Muscle layer of duodenum (tissue), 2 donors: ENCODE results near the gene MACROD1.

Experiments
- H3K27ac ChIP-seq: one replicate; pipeline ENCODE4 v1.7.0; 2013; ENCODE audit warnings: mild to moderate bottlenecking, low read length
- H3K27me3 ChIP-seq: one replicate; pipeline ENCODE4 v1.7.0; 2013; ENCODE audit warnings: low read depth, mild to moderate bottlenecking, control low read depth, low read length
- H3K36me3 ChIP-seq, 2 donors: one replicate each; pipeline ENCODE4 v1.7.0; 2013; ENCODE audit warnings: low read length in 2 of 2, control low read depth in 1 of 2, mild to moderate bottlenecking in 1 of 2; ENCODE audit not compliant: insufficient read depth in 2 of 2, control insufficient read depth in 1 of 2
- H3K4me1 ChIP-seq, 2 donors: one replicate each; pipeline ENCODE4 v1.7.0; 2013; ENCODE audit warnings: low read length in 2 of 2, mild to moderate bottlenecking in 2 of 2, control low read depth in 1 of 2, moderate library complexity in 1 of 2; ENCODE audit not compliant: insufficient read depth in 2 of 2, control insufficient read depth in 1 of 2
- H3K4me3 ChIP-seq, 2 donors: one replicate each; pipeline ENCODE4 v1.7.0; 2013; ENCODE audit warnings: low read length in 2 of 2, low read depth in 1 of 2, mild to moderate bottlenecking in 1 of 2
- H3K9me3 ChIP-seq, 2 donors: one replicate each; pipeline ENCODE4 v1.7.0; 2013; ENCODE audit warnings: low read length in 2 of 2, control low read depth in 1 of 2, mild to moderate bottlenecking in 1 of 2; ENCODE audit not compliant: control insufficient read depth in 1 of 2
- donor health status: healthy.

MACROD1 gene

DNA sequence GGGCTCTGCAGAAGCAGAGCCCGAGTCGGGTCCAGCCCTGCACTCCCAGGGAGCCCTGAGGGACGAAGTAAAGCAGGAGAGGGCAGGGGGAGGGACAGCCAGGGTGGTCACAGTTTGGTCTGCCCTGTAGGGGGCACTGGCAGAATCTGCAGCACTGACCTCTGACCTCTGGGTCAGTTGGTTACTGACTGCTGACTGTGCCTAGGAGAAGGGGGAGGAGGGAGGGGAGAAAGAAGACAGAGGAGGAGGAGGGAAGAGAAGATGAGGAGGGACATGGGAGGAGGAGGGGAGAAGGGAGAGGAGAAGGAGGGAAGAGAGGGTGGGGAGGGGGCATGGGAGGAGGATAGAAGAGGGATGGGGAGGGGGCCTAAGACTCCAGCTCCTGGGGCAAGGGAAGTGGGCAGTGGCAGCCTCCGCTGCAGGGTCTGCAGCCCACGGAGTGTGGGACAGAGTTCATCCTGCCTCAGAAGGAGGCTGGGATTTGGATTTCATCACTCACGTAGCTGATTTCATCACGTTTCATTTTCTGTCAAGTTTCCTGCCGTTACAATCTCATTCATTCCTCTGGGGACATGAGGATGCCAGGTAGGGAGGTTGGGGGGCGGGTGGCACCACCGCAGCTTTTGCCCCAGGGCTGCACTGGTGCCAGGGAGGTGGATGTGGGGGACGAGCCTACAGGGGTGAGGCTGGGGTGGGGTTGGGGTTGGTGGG is 75.0 kb downstream of the MACROD1 start:
- no peaks in the 10 kb centered on the region for H3K36me3 ChIP-seq
- no peak overlapping the region for H3K4me3 ChIP-seq
- no peak overlapping the region for H3K27ac ChIP-seq
- H3K4me1 ChIP-seq = peaks cover 3 to 35% of the 10 kb centered on the region in 2 donors
- no peaks in the 10 kb centered on the region for H3K9me3 ChIP-seq
- H3K27me3 ChIP-seq = no peaks in the 10 kb centered on the region

DNA sequence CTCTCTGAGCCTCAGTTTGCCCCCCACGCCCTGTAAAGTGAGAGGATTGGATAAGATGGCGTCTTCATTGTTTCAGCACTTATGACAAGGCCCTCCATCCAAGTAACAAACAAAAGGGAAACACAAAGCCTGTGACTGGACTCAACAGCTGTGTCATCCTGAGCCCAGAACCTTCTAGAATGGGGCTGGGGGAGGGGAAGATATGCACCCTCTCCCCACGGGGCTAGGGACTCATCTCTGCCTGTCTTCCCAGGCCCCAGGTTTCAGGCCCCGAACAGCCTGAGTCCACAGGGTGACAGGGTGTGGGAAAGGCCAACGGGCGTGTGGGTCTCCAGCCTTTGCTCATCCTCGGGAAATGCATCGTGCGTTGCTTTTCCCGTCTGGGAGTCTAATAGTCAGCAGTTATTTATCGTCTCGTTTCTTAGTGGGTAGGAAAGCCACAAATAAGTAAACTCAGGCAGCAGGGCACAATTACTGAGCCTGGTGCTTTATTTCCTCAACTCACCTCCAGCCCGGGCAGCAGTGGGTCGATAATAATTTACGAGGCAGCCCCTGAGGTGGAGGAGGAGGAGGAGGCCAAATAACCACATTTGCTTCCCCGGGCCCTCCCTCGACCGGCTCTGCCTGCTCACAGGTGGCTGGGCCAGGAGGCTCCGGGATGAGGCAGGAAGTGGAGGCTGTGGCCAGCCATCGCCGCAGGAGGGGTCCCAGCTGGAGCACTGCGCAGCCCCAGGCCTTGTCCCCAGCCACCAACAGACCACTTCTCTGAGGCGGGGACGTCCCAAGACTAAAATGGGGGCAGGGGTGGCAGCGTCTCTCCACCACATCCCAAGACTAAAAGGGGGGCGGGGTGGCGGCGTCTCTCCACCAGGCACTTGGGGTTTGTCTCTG is 75.8 kb downstream of the MACROD1 start:
- Histone ChIP-seq H3K27ac (no peak overlapping the region), H3K9me3 (no peaks in the 10 kb centered on the region), H3K36me3 (no peaks in the 10 kb centered on the region), H3K4me3 (no peak overlapping the region), H3K4me1 (peaks cover 3 to 27% of the 10 kb centered on the region in 2 donors), H3K27me3 (no peaks in the 10 kb centered on the region)

DNA sequence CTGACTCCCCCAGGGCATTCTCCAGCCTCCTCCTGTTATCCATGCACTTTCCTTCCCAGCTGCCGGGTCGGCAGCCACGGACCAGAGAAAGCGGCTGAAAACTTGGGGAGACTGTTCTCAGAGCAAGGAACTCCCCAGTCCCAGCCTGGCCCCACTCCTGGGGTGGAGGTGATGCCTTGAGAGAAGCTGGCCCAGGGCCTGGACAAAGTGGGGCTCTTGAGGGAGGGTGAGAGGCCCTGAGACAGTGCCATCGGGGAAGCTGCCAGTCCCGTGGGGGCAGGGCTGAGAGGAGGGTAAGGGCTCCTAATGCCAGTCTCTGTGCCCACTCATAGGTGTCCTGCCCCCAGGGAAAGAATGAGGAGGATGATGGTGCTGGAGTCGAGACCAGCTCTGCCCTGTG is 76.4 kb downstream of the MACROD1 start:
- Histone ChIP-seq H3K4me3 (no peak overlapping the region), H3K9me3 (no peaks in the 10 kb centered on the region), H3K27me3 (no peaks in the 10 kb centered on the region), H3K27ac (no peak overlapping the region), H3K36me3 (no peaks in the 10 kb centered on the region), H3K4me1 (peaks cover 3 to 27% of the 10 kb centered on the region in 2 donors)

DNA sequence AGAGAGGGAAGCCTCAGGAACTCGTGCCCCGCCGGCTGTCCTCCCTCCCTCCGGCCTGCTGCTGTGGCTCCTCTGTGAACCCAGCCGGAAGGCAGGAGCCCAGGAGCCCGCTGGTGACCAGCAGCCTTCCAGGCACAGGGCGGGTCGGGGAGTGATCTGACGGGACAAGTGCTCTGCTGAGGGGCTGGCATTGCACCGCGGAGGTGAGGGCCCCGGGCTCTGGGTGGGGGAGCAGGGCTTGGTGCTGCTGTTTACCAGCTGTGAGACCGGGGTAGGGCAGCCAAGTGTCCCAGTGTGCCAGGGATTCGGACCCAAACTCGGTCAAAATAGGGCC is 76.9 kb downstream of the MACROD1 start:
- no peaks in the 10 kb centered on the region for H3K27me3 ChIP-seq
- H3K4me3 ChIP-seq = no peak overlapping the region
- peaks cover 3 to 27% of the 10 kb centered on the region in 2 donors for H3K4me1 ChIP-seq
- H3K27ac ChIP-seq = no peak overlapping the region
- no peaks in the 10 kb centered on the region for H3K36me3 ChIP-seq
- no peaks in the 10 kb centered on the region for H3K9me3 ChIP-seq

DNA sequence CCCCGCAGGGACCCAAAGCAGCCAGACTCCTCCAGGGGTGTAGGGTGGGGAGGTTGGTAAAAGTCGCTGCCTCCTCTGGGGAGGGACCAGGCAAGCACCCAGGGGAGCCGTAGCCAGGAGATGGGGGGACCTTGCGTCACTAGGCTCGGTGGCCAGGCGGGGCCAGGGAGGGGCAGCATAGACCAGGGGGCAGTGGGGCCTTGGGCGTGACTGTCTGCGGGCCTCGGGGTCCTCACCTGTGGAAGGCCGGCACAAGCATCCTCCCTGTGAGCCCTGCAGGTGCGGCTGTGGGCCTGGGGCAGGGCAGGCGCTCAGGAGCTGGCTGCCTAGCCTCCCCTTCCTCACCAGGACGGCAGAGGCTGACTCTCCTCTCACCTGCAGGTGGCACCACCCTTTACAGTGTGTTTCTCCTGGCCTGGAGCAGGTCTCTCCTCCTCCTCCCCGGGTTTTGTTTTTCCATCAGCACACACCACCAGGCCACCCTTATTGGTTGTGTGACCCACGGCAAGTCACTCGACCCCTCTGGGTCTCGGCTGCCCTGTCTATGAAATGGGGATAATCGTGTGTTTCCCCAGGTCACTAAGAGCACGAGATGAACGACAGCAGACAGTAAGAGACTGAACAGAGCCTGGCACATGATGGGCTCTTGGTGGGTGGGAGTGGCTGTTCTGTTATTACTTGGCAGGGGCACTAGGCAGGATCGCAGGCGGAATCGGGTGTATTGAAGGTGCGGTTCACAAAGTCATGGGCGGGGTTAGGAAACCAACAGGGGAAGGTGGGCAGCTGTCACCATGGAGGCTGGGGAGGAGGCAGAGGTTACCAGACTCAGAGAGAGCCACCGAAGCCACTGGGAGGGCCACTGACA is 77.5 kb downstream of the MACROD1 start:
- H3K4me3 ChIP-seq = no peak overlapping the region
- peaks cover 3 to 27% of the 10 kb centered on the region in 2 donors for H3K4me1 ChIP-seq
- no peaks in the 10 kb centered on the region for H3K27me3 ChIP-seq
- no peaks in the 10 kb centered on the region for H3K36me3 ChIP-seq
- H3K9me3 ChIP-seq = no peaks in the 10 kb centered on the region
- H3K27ac ChIP-seq = no peak overlapping the region

DNA sequence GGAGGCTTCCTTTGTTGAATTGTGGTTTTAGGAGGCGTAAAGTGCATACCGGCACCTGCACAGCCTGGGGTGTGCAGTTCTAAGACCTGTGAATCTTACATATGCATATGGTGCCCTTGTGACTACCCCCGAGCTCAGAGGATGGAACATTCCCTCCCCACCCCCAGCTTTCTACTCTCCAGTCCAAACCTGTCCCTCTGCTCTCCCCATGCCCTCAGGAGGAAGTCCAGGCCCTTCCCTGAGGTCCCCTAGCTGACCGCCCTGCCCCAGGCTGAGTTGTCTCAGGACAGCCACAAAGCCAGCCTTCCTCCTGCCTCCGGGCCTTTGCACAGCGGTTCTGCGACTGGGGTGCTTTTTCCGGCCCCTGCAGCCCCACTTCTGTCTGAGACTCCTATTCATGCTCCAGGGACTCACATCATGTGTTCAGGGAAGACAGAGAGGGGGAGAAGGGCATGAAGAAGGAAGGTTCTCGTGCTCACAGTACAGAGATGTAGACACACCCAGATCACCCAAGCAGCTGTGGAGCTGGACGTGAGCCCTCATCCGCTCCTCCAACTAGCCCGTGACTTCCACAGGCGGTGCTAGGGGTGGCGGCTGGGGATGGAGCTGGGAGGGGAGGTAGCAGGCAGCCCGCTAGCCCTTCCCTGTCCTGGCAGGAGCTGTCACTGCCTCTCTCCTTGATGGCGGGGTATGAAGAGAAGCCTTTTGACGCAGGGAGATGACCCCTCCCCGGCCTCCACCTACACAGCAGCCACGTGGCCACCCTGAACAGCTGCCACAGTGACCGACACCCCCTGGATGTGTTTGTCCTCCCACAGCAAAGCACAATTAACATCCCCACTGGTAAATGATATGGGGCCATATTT is 79.4 kb downstream of the MACROD1 start:
- H3K27ac ChIP-seq = no peak overlapping the region
- no peaks in the 10 kb centered on the region for H3K36me3 ChIP-seq
- H3K4me1 ChIP-seq = peaks cover 3 to 27% of the 10 kb centered on the region in 2 donors

DNA sequence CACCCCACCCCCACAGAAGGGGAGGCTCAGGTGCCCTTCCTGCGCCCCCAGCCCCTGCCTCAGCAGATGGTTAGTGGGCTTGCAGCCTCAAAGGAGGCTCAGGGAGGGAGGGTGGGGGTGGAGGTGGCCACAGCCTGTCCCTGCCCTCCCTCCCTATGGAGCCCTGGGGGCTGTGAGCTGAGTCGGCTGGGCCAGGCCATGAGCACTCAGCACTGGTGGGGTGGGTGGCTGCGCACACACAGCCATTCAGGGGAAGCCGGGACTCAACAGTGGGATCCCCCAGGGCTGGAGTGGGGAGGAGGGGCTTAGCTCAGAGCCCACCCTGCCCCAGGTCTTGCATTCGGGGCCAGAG is 80.0 kb downstream of the MACROD1 start:
- Histone ChIP-seq H3K27me3 (no peaks in the 10 kb centered on the region), H3K4me1 (peaks cover 3 to 27% of the 10 kb centered on the region in 2 donors), H3K27ac (no peak overlapping the region), H3K36me3 (no peaks in the 10 kb centered on the region), H3K9me3 (no peaks in the 10 kb centered on the region), H3K4me3 (no peak overlapping the region)

More for the DNA sequence above, 79.4 kb downstream of the MACROD1 start:
- Histone ChIP-seq H3K4me3 (no peak overlapping the region), H3K27me3 (no peaks in the 10 kb centered on the region), H3K9me3 (no peaks in the 10 kb centered on the region)

DNA sequence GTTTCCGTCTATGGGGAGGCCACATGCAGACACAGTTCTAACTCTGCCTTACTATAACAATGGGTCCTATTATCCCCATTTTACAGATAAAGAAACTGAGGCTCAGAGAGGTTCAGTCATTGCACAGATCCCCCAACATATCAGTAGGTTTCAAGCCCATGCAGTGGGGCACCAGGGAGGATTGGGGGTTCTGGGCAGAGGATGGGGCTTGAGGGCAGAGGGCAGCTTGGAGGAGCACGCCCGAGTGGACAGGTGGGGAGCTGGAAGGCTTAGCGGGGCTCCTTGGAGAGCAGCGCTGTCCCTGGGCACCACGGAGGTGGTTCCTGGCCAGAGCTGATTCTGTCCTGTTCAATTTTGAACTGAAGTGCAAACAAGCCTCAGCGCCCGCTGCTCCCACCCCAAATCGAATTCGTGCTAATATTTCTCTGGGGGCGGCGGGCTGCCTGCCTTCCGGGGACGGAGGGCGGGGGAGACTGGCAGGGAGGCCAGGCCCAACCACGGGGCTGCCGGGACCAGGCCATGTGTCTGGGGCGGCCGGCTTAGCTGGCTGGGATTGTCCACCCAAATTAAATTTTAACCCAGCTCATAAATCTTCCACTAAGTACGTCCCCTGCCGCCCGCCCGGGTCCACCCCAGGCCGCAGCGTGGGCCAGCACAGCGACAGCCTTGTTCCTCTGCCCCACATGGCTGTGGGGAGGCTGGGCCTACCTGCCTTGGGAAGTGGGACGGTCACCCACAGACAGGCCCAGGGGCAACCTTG is 80.8 kb downstream of the MACROD1 start:
- H3K4me1 ChIP-seq = peaks cover 3 to 27% of the 10 kb centered on the region in 2 donors
- H3K9me3 ChIP-seq = no peaks in the 10 kb centered on the region
- H3K27me3 ChIP-seq = no peaks in the 10 kb centered on the region
- H3K4me3 ChIP-seq = no peak overlapping the region
- H3K36me3 ChIP-seq = no peaks in the 10 kb centered on the region
- no peak overlapping the region for H3K27ac ChIP-seq

DNA sequence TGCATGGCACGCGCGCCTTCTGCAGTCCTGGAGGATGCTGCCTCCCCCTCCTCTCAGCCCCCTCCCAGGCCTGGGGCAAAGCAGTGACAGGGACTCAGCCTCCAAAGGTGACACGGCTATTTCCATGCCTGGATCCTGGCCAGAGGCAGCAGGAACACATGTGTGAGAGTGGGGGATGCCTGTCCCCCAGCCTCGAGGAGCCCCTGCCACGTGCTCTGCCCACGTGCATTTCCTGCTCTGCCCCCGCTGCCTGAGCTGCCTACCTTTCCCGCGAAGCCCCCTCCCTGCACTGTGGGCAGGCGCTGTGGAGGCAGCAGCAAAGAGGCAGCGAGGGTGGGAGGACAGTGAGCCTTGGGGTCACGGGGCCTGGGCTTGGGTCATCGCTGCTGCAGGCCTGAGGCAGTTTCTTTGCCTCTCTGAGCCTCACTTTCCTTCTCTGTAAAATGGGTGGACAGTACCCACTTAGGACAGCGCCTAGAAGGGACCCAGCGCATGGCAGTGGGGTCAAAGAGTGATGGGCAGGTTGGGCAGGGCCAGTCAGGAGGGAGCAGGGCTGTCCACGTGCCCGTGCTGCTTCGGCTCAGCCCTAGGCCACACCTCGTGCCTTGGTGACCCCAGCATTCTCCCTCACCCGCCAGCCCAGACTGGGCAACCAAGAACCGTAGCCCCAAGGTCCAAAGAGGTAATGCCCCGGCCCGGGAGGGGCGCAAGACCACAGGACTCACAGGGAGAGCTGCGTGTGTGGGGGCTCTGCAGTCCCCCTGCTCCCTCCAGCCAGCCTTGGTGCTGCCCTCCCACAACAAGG is 81.6 kb downstream of the MACROD1 start:
- Histone ChIP-seq H3K9me3 (no peaks in the 10 kb centered on the region), H3K4me1 (peaks cover 3 to 26% of the 10 kb centered on the region in 2 donors), H3K27me3 (no peaks in the 10 kb centered on the region), H3K36me3 (no peaks in the 10 kb centered on the region), H3K27ac (no peak overlapping the region), H3K4me3 (no peak overlapping the region)
